HEK293 (cell line): ENCODE data around the gene MRRF.

Experiments
- YY2 ChIP-seq: fragments of 450-650 bp; formaldehyde crosslinking; IDR thresholded peaks from 2 replicates; pipeline ENCODE4 v1.5.1; 2016; ENCODE audit warnings: missing biosample characterization, missing genetic modification characterization
- ZNF19 ChIP-seq: fragments of 450-650 bp; formaldehyde crosslinking; IDR thresholded peaks from 2 replicates; pipeline ENCODE4; 2016; ENCODE audit warnings: missing biosample characterization, missing genetic modification characterization, low read depth
- ZNF629 ChIP-seq: fragments of 450-650 bp; formaldehyde crosslinking; IDR thresholded peaks from 2 replicates; pipeline ENCODE4 v1.5.1; 2017; ENCODE audit warnings: missing biosample characterization, missing genetic modification characterization
- ZNF670 ChIP-seq: fragments of 450-650 bp; formaldehyde crosslinking; IDR thresholded peaks from 2 replicates; pipeline ENCODE4 v1.5.1; 2016; ENCODE audit warnings: missing biosample characterization, missing genetic modification characterization, low read depth
- TF ChIP-seq, protein P1 (sequence below): fragments of 450-650 bp; formaldehyde crosslinking; IDR thresholded peaks from 2 replicates; pipeline ENCODE4 v1.5.1; 2016; ENCODE audit warnings: missing biosample characterization, missing genetic modification characterization
- TF ChIP-seq, protein P2 (sequence below): fragments of 450-650 bp; formaldehyde crosslinking; IDR thresholded peaks from 2 replicates; pipeline ENCODE4 v1.5.1; 2017; ENCODE audit warnings: missing biosample characterization, missing genetic modification characterization

DNA sequence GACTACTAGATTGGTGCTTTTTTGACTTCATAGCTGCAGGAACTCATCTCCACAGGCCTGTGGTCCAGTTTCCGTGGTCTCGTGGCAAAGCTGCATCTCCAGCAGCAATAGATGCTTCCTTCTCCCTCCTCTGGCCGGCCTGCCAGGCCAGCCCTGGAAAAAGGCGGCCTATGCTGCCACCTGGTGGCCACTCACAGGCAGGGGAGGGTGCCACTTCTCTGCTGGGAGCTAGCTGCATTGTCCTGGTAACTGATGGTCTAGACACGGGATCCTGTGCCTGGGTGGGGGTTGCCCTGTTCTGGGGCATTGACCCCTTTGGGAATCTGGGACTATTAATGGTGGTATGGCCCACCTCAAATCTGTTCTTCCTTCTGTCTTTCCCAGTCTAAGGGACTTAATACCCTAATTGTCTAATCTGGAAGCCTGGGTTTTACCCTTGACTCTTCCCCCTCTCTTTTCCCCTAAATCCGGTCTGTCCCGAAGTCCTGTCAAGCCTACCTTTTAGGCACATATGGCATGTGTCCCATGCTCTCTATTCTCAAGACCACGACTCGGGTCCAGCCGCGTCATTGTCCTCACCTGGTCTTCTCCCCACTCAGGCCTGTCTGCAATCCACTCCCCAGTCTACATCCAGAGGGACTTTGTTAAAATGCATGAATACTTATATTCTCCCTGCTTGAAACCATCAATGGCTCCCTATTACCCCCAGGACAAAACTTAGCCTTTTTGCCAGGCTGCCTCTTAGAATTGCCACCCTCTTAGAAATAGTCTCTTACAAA lies 86.1 kb downstream of the MRRF start:
- TF ChIP-seq, protein P1, sequence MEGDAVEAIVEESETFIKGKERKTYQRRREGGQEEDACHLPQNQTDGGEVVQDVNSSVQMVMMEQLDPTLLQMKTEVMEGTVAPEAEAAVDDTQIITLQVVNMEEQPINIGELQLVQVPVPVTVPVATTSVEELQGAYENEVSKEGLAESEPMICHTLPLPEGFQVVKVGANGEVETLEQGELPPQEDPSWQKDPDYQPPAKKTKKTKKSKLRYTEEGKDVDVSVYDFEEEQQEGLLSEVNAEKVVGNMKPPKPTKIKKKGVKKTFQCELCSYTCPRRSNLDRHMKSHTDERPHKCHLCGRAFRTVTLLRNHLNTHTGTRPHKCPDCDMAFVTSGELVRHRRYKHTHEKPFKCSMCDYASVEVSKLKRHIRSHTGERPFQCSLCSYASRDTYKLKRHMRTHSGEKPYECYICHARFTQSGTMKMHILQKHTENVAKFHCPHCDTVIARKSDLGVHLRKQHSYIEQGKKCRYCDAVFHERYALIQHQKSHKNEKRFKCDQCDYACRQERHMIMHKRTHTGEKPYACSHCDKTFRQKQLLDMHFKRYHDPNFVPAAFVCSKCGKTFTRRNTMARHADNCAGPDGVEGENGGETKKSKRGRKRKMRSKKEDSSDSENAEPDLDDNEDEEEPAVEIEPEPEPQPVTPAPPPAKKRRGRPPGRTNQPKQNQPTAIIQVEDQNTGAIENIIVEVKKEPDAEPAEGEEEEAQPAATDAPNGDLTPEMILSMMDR, result peak; percentile 90
- TF ChIP-seq ZNF670 (tag by site-specific recombination) (no peak), ZNF19 (no peak), YY2 (tag by site-specific recombination) (no peak), ZNF629 (tag by site-specific recombination) (no peak)
- TF ChIP-seq, protein P2, sequence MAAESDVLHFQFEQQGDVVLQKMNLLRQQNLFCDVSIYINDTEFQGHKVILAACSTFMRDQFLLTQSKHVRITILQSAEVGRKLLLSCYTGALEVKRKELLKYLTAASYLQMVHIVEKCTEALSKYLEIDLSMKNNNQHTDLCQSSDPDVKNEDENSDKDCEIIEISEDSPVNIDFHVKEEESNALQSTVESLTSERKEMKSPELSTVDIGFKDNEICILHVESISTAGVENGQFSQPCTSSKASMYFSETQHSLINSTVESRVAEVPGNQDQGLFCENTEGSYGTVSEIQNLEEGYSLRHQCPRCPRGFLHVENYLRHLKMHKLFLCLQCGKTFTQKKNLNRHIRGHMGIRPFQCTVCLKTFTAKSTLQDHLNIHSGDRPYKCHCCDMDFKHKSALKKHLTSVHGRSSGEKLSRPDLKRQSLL (tag by site-specific recombination), result no peak
